Activated naive CD4-positive, alpha-beta T cell treated with anti-CD3 and anti-CD28 coated beads, Interleukin-2, amount 10 ng/mL, durations not matched to agents 7 days and 5 days (primary cell): ENCODE results near the gene PARP11.

Experiments
- CTCF ChIA-PET: fragments of 350-600 bp; sonication (Branson Sonifier 250); formaldehyde crosslinking; loops from one replicate; lab custom pipeline; 2021; ENCODE audit warnings: antibody characterized with exemption; lab: Charles Lee
- DNase-seq: peaks from one replicate; pipeline ENCODE4 v3.0.0-alpha.2; 2020
- H3K27ac Mint-ChIP-seq: one replicate; pipeline ENCODE4 v1.8.0; 2021; ENCODE audit warnings: mild to moderate bottlenecking, moderate library complexity, mixed read lengths
- H3K27me3 Mint-ChIP-seq: one replicate; pipeline ENCODE4 v1.8.0; 2021; ENCODE audit warnings: mild to moderate bottlenecking, mixed read lengths
- H3K36me3 Mint-ChIP-seq: one replicate; pipeline ENCODE4 v1.8.0; 2021; ENCODE audit warnings: mixed read lengths
- H3K4me1 Mint-ChIP-seq: one replicate; pipeline ENCODE4 v1.8.0; 2021; ENCODE audit warnings: mixed read lengths
- H3K4me3 Mint-ChIP-seq: one replicate; pipeline ENCODE4 v1.8.0; 2021; ENCODE audit warnings: mild to moderate bottlenecking, moderate library complexity, mixed read lengths
- H3K9me3 Mint-ChIP-seq: one replicate; pipeline ENCODE4 v1.8.0; 2021; ENCODE audit warnings: mixed read lengths

Gene PARP11

DNA sequence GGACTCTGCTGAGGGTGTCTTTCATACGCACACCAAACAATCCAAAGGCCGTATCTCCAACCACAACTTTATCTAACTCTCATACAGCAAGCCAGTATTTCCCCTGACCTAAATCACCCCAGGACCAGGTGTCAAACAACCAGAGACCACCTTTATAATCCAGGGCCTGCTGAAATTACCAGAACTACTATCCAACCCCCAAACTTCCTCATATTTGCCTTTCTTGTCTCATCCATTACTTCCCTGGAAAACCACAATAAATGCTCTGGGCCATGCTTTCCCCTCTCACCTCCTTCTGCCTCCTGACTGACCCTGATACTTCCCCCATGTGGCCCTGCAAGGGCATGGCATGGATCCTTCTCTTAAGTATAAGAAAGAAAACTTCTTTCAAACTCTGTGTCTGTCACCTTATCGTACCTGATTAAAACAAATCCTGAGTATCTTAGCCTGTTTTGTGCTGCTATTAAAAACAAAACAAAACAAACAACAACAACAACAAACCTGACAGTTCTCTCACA lies 75.6 kb downstream of the PARP11 start:
- no peaks in the 10 kb centered on the region for H3K9me3 Mint-ChIP-seq
- DNase-seq: no peak
- CTCF ChIA-PET: interaction anchor here (0.9 kb wide), 1 partner anchor 140 kb away, joined by 3 read pairs; no protein-coding TSS in a partner anchor
- H3K36me3 Mint-ChIP-seq: peaks cover 6% of the 10 kb centered on the region
- H3K27ac Mint-ChIP-seq: no peak overlapping the region
- H3K4me1 Mint-ChIP-seq: peaks cover 4% of the 10 kb centered on the region
- no peak overlapping the region for H3K4me3 Mint-ChIP-seq
- no peaks in the 10 kb centered on the region for H3K27me3 Mint-ChIP-seq

DNA sequence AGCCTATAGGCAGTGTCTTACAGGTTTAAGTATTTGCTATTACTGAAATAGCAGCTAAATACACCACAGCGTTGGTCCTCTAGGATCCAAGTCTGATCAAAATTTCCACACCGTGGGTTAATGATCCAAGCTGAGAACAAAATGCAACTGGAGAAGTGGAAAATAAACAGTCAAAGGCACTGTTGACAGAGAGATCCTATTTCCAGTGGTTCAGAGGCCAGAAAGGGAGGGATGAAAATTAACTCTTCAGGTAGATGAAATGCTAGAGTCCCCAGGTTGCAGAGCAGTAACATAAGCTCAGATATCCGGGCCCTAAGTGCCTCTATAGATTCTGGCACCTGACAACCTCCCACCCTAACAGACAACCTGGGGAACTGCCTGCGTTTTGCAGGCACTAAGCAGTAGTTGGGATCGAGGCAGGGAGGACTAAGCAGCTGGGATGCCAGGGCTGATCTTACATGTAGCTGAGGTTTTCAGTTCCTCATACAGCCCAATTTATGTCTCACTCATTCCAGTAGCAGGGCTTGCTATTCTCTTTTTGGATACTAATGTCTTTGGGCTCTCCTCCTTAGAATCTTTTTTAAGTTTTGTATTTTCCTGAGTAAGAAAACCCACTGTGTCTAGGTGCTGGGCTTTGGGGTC lies 77.6 kb downstream of the PARP11 start:
- no peak for DNase-seq
- Mint-ChIP-seq H3K27me3 (no peaks in the 10 kb centered on the region), H3K27ac (no peak overlapping the region), H3K4me3 (no peak overlapping the region), H3K9me3 (no peaks in the 10 kb centered on the region), H3K4me1 (peaks cover under 1% of the 10 kb centered on the region), H3K36me3 (peaks cover 6% of the 10 kb centered on the region)
- CTCF ChIA-PET: interaction anchor here (2.0 to 2.2 kb wide), 2 partner anchors 9 to 495 kb away, joined by 7 to 10 read pairs; no protein-coding TSS in a partner anchor

GRCh38 chr12:3795066-3795465 lies 78.1 kb downstream of the PARP11 start:
- H3K9me3 Mint-ChIP-seq: no peaks in the 10 kb centered on the region
- DNase-seq: no peak
- H3K36me3 Mint-ChIP-seq: peaks cover 6% of the 10 kb centered on the region
- H3K4me1 Mint-ChIP-seq: no peaks in the 10 kb centered on the region
- no peak overlapping the region for H3K27ac Mint-ChIP-seq
- no peaks in the 10 kb centered on the region for H3K27me3 Mint-ChIP-seq
- CTCF ChIA-PET: interaction anchor here (1.6 to 2.2 kb wide), 3 partner anchors 10 to 495 kb away, joined by 3 to 10 read pairs (median 7); no protein-coding TSS in a partner anchor
- H3K4me3 Mint-ChIP-seq: no peak overlapping the region

DNA sequence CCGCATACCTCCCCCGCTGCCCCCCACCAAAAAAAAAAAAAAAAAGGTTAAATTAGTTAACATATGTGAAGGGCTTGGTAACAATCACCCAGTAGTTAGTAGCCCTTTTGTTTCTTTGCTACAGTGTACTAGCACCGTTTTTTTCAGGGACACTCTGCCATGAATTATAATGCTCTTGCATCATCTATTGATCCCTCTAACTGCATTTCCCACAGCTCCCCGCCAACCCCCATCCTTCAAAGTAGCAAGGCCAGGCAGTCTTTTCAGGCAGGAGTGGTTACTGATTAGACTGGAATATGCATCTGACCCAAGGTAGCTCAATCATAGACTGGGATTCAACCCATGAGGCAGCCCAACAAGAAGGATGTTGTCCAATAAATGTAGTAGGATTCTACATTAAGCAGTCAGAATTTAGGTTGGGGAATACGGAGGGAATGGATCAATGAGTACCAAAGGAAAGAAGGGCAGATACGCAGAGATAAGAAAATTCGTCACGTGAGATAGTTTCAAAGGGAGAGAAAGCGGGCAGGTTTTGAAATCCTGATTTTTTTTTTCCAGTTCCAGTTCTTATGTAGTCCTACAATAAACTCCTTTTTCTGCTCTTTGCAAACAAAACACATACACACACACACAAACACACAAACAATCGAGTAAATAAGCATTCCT lies 80.4 kb downstream of the PARP11 start:
- Mint-ChIP-seq H3K9me3 (peaks cover 3% of the 10 kb centered on the region), H3K27me3 (no peaks in the 10 kb centered on the region), H3K4me1 (no peaks in the 10 kb centered on the region), H3K36me3 (peaks cover 7% of the 10 kb centered on the region), H3K4me3 (no peak overlapping the region), H3K27ac (no peak overlapping the region)
- CTCF ChIA-PET: no interaction called here
- no peak for DNase-seq

DNA sequence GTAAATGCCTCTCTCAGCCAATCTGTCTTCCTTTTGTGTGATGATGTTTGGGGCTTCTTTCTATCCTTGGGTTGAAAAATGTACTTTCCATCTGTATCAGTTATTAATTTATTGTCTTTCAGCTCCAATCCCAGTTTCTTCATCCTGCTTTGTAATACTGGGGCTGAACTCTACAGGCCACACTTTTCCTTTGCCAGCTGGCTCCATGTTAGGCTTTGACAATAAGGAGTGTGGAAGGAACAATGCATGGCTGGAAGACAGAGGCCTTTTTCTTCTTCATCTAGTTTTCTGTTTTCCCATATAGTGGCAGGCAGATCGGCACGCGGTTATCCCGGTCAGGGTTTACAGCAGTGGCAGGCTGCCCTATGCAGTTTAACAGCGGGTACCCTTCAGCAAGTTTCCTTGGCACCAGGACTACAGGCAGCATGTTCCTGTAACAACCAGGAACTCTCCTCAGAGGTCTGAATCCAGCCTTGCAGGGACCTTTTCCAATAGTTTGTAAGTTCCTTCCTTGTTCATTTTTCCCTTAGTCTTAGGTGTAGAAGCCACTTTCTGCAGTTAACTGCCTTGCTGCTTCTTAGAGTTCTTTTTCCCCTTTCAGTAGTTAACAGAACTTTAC lies 81.8 kb downstream of the PARP11 start:
- H3K4me3 Mint-ChIP-seq: no peak overlapping the region
- H3K36me3 Mint-ChIP-seq: peaks cover 14% of the 10 kb centered on the region
- peaks cover 5% of the 10 kb centered on the region for H3K9me3 Mint-ChIP-seq
- no peaks in the 10 kb centered on the region for H3K27me3 Mint-ChIP-seq
- H3K27ac Mint-ChIP-seq: no peak overlapping the region
- H3K4me1 Mint-ChIP-seq: no peaks in the 10 kb centered on the region
- CTCF ChIA-PET: no interaction called here
- DNase-seq: no peak

GRCh38 chr12:3790642-3791041 lies 82.6 kb downstream of the PARP11 start:
- no peaks in the 10 kb centered on the region for H3K27me3 Mint-ChIP-seq
- no peak overlapping the region for H3K27ac Mint-ChIP-seq
- H3K4me3 Mint-ChIP-seq: no peak overlapping the region
- H3K4me1 Mint-ChIP-seq: no peaks in the 10 kb centered on the region
- DNase-seq: no peak
- H3K9me3 Mint-ChIP-seq: peaks cover 5% of the 10 kb centered on the region
- peaks cover 14% of the 10 kb centered on the region for H3K36me3 Mint-ChIP-seq
- CTCF ChIA-PET: no interaction called here

DNA sequence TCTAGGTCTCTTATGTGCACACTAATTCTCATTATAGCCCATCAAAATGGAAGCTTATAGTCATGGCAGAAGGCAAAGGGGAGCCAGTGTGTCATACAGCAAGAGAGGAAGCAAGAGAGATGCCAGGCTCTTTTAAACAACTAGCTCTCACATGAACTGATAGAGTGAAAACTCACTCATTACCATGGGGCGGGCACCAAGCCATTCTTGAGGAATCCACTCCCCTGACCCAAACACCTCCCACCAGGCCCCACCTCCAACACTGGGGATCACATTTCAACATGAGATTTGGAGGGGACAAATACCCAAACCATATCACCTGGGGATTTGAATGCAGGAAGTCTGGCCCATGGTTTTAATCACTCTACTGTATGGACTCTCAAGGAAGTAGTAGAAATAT lies 83.4 kb downstream of the PARP11 start:
- DNase-seq: no peak
- no peaks in the 10 kb centered on the region for H3K27me3 Mint-ChIP-seq
- CTCF ChIA-PET: no interaction called here
- H3K36me3 Mint-ChIP-seq: peaks cover 14% of the 10 kb centered on the region
- peaks cover 5% of the 10 kb centered on the region for H3K9me3 Mint-ChIP-seq
- H3K4me1 Mint-ChIP-seq: no peaks in the 10 kb centered on the region
- no peak overlapping the region for H3K27ac Mint-ChIP-seq
- H3K4me3 Mint-ChIP-seq: no peak overlapping the region

DNA sequence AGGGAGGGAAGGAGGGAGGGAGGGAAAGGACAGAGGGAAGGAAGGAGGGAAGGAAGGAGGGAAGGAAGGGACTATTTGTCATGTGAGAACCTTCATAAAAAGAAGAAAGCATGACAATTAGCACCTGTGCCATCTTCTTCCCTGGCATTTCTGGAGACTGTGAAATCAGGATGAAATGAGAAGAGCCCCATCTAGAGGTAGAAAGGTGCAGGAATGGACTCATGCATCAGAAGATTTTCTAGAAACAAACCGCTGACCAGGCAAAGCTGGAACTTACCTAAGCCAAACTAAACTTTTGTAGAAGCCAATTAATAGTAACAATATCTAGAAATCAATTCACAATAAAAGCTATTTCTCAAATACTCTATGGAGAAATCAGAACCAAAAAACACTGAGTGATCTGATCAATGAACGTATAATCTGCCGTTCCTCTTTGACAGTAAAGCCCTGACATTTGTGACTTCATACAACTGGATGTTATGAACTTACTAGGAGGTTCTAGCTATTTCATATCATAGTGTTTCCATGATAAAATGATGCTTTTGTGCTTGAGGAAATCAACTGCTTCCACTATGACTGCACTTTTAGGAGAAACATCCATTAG lies 95.9 kb downstream of the PARP11 start:
- Mint-ChIP-seq H3K4me3 (no peak overlapping the region), H3K9me3 (no peaks in the 10 kb centered on the region), H3K4me1 (peaks cover 7% of the 10 kb centered on the region), H3K36me3 (no peaks in the 10 kb centered on the region), H3K27me3 (no peaks in the 10 kb centered on the region), H3K27ac (no peak overlapping the region)
- CTCF ChIA-PET: interaction anchor here (0.8 to 2.3 kb wide), 13 partner anchors 14 to 477 kb away, joined by 3 to 36 read pairs (median 4); partner anchors contain the start of gene CRACR2A
- no peak for DNase-seq

DNA sequence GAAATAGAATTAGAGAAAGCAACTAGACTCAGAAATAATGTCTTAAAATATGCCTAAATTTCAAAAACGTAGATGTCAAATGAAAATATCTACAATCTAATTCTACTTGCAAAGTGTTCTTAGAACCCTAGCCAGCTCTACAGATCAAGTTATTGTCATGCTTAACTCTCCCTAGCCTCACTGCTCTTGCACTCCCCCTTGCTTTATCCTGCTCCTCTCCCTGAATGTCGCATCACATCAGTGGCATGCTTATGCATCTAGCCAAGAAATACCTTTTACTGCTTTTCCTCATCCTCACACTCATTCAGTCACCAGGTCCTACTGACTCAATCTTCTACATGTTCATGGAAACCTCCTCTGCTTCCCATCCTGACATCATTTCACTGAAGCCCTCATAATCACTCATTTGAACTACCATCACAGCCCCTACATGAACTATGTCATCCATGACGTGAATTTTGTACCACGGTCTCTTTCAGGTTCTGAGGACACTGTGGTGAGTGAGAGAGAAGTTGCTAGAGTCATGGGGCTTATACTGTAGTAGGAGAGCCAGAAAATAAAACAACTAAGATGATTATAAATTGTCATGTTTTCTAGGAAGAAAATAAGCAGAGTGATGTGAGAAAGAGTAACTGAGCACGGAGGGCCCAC lies 97.7 kb downstream of the PARP11 start:
- no peak for DNase-seq
- Mint-ChIP-seq H3K4me3 (no peak overlapping the region), H3K9me3 (no peaks in the 10 kb centered on the region), H3K27ac (no peak overlapping the region), H3K4me1 (peaks cover 12% of the 10 kb centered on the region), H3K27me3 (no peaks in the 10 kb centered on the region), H3K36me3 (no peaks in the 10 kb centered on the region)
- CTCF ChIA-PET: interaction anchor here (1.3 to 4.4 kb wide), 4 partner anchors 22 to 475 kb away, joined by 4 to 23 read pairs (median 4); partner anchors contain the start of gene CRACR2A

- CTCF ChIA-PET: interaction anchor here (1.2 to 4.4 kb wide), 3 partner anchors 21 to 472 kb away, joined by 3 to 23 read pairs (median 8); no protein-coding TSS in a partner anchor
- H3K9me3 Mint-ChIP-seq: no peaks in the 10 kb centered on the region
- H3K27ac Mint-ChIP-seq: peak overlapping the region; percentile 3
- no peaks in the 10 kb centered on the region for H3K36me3 Mint-ChIP-seq
- no peak overlapping the region for H3K4me3 Mint-ChIP-seq
- H3K27me3 Mint-ChIP-seq: no peaks in the 10 kb centered on the region
- peaks cover 12% of the 10 kb centered on the region for H3K4me1 Mint-ChIP-seq
- DNase-seq: no peak
Measured at GRCh38 chr12:3772380-3772779, 100.8 kb downstream of the PARP11 start.

GRCh38 chr12:3771853-3772252 lies 101.3 kb downstream of the PARP11 start:
- H3K36me3 Mint-ChIP-seq: no peaks in the 10 kb centered on the region
- no peak overlapping the region for H3K27ac Mint-ChIP-seq
- no peaks in the 10 kb centered on the region for H3K27me3 Mint-ChIP-seq
- CTCF ChIA-PET: interaction anchor here (0.9 to 4.4 kb wide), 4 partner anchors 18 to 472 kb away, joined by 3 to 23 read pairs (median 6); no protein-coding TSS in a partner anchor
- no peak overlapping the region for H3K4me3 Mint-ChIP-seq
- H3K9me3 Mint-ChIP-seq: no peaks in the 10 kb centered on the region
- DNase-seq: no peak
- H3K4me1 Mint-ChIP-seq: peaks cover 12% of the 10 kb centered on the region

DNA sequence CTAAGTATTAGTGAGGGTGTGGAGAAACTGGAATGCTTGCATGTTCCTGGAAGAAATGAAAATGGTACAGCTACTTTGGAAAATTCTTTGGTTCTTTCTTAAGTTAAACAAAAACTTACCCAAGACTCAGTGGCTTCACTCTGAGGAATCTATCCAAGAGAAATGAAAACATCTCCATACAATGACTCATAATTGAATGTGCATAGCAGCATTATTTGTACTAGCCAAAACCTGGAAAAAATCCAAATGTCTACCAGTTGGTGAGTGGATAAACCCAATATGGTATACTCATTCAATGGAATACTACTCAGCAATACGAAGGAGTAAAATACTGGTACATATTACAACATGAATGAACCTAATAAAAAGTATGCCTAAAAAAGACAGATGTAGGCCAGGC lies 102.3 kb downstream of the PARP11 start:
- DNase-seq: no peak
- Mint-ChIP-seq H3K27me3 (peaks cover 4% of the 10 kb centered on the region), H3K4me3 (no peak overlapping the region), H3K4me1 (peaks cover 12% of the 10 kb centered on the region), H3K27ac (no peak overlapping the region), H3K9me3 (no peaks in the 10 kb centered on the region), H3K36me3 (no peaks in the 10 kb centered on the region)
- CTCF ChIA-PET: interaction anchor here (0.9 kb wide), 1 partner anchor 17 kb away, joined by 3 read pairs; no protein-coding TSS in a partner anchor

- H3K27ac Mint-ChIP-seq: no peak overlapping the region
- H3K4me3 Mint-ChIP-seq: no peak overlapping the region
- peaks cover 4% of the 10 kb centered on the region for H3K27me3 Mint-ChIP-seq
- no peak for DNase-seq
- H3K36me3 Mint-ChIP-seq: no peaks in the 10 kb centered on the region
- peaks cover 14% of the 10 kb centered on the region for H3K4me1 Mint-ChIP-seq
- no peaks in the 10 kb centered on the region for H3K9me3 Mint-ChIP-seq
- CTCF ChIA-PET: no interaction called here
Measured at GRCh38 chr12:3768911-3769447, 104.2 kb downstream of the PARP11 start.
